ENCODE results near the gene NUCKS1.

GRCh38 chr1:205748403-205749233 is 1.4 kb downstream of the NUCKS1 start:
- TF ChIP-seq FOXK2 (IDR thresholded peaks at IDR 0.05) (no peak), MAX (IDR thresholded peaks at IDR 0.05; ENCODE audit: low read depth, low read length) (no peak), POLR2A (IDR thresholded peaks at IDR 0.05; ENCODE audit: low read depth, low read length) (peak; percentile 40; the same call in 1 of the 2 replicates), RAD21 (IDR thresholded peaks at IDR 0.05; ENCODE audit: insufficient read depth, low read depth, low read length) (no peak), RBBP5 (conservative IDR thresholded peaks at IDR 0.05) (no peak), EP300 (IDR thresholded peaks at IDR 0.05; ENCODE audit: borderline replicate concordance in 1 of 2, control insufficient read depth in 1 of 2, low read depth in 2 of 2, low read length in 2 of 2) (no peak), MXI1 (IDR thresholded peaks at IDR 0.05; ENCODE audit: low read depth, low read length) (no peak), TCF7 (IDR thresholded peaks at IDR 0.05; ENCODE audit: borderline replicate concordance) (no peak), JUND (IDR thresholded peaks at IDR 0.05; ENCODE audit: low read depth, low read length) (peak; percentile 53; the same call in 1 of the 2 replicates)
- TF ChIP-seq, protein P1, sequence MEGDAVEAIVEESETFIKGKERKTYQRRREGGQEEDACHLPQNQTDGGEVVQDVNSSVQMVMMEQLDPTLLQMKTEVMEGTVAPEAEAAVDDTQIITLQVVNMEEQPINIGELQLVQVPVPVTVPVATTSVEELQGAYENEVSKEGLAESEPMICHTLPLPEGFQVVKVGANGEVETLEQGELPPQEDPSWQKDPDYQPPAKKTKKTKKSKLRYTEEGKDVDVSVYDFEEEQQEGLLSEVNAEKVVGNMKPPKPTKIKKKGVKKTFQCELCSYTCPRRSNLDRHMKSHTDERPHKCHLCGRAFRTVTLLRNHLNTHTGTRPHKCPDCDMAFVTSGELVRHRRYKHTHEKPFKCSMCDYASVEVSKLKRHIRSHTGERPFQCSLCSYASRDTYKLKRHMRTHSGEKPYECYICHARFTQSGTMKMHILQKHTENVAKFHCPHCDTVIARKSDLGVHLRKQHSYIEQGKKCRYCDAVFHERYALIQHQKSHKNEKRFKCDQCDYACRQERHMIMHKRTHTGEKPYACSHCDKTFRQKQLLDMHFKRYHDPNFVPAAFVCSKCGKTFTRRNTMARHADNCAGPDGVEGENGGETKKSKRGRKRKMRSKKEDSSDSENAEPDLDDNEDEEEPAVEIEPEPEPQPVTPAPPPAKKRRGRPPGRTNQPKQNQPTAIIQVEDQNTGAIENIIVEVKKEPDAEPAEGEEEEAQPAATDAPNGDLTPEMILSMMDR (IDR thresholded peaks at IDR 0.05 in 2 of 3, conservative IDR thresholded peaks at IDR 0.05 in 1 of 3; ENCODE audit: control insufficient read depth in 2 of 3, extremely low read depth in 1 of 3, insufficient read depth in 1 of 3, low read depth in 3 of 3, low read length in 3 of 3) = no peak
- TF ChIP-seq, protein P2, sequence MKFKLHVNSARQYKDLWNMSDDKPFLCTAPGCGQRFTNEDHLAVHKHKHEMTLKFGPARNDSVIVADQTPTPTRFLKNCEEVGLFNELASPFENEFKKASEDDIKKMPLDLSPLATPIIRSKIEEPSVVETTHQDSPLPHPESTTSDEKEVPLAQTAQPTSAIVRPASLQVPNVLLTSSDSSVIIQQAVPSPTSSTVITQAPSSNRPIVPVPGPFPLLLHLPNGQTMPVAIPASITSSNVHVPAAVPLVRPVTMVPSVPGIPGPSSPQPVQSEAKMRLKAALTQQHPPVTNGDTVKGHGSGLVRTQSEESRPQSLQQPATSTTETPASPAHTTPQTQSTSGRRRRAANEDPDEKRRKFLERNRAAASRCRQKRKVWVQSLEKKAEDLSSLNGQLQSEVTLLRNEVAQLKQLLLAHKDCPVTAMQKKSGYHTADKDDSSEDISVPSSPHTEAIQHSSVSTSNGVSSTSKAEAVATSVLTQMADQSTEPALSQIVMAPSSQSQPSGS (IDR thresholded peaks at IDR 0.05; ENCODE audit: low read length) = no peak
- TF ChIP-seq, protein P3, sequence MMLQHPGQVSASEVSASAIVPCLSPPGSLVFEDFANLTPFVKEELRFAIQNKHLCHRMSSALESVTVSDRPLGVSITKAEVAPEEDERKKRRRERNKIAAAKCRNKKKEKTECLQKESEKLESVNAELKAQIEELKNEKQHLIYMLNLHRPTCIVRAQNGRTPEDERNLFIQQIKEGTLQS (IDR thresholded peaks at IDR 0.05; ENCODE audit: borderline replicate concordance, extremely low read depth, low read depth, low read length) = no peak

Data from GM12878 (cell line).